HepG2 (cell line): Measurements from ENCODE around the gene PTPRD.

Source experiments
- AGO1 ChIP-seq: fragments of 200-400 bp; formaldehyde crosslinking; IDR thresholded peaks from 2 replicates; pipeline ENCODE4 v1.6.1; 2017; ENCODE audit warnings: mild to moderate bottlenecking, low read depth, low read length, moderate library complexity; ENCODE audit not compliant: poor library complexity, severe bottlenecking
- CC2D1A ChIP-seq: sonication (generic); formaldehyde crosslinking; IDR thresholded peaks from 2 replicates; pipeline ENCODE4 v1.8.1; 2023; ENCODE audit warnings: mild to moderate bottlenecking, missing genetic modification reagents
- CTCF ChIP-seq: sonication (generic); formaldehyde crosslinking; IDR thresholded peaks from 2 replicates; pipeline ENCODE4 v1.5.0; 2020; ENCODE audit warnings: mild to moderate bottlenecking, missing genetic modification reagents, moderate library complexity
- FOSL2 ChIP-seq: sonication (generic); formaldehyde crosslinking; IDR thresholded peaks from 2 replicates; pipeline ENCODE4 v1.4.0; 2020; ENCODE audit warnings: missing genetic modification reagents
- FOXA1 ChIP-seq, 2 experiments: fragments of 450-650 bp in 1 of 2; sonication (generic) in 1 of 2; formaldehyde crosslinking in 1 of 2; IDR thresholded peaks; 2 replicates each; pipeline versions ENCODE4 v1.4.0 to v1.6.1; 2016 to 2020; ENCODE audit warnings: missing genetic modification reagents in 1 of 2
- GLMP ChIP-seq: sonication (generic); formaldehyde crosslinking; IDR thresholded peaks from 2 replicates; pipeline ENCODE4 v1.9.0; 2021; ENCODE audit warnings: missing genetic modification reagents, mild to moderate bottlenecking, borderline replicate concordance
- MAFG ChIP-seq: sonication (generic); formaldehyde crosslinking; IDR thresholded peaks from 2 replicates; pipeline ENCODE4 v1.5.1; 2020; ENCODE audit warnings: mild to moderate bottlenecking, missing genetic modification reagents
- NFIC ChIP-seq: IDR thresholded peaks from 2 replicates; pipeline ENCODE4 v1.6.1; 2012; ENCODE audit warnings: mild to moderate bottlenecking, low read length, inconsistent platforms
- PRPF4 ChIP-seq: fragments of 200-400 bp; formaldehyde crosslinking; IDR thresholded peaks from 2 replicates; pipeline ENCODE4 v1.6.1; 2016; ENCODE audit warnings: low read length, low read depth; ENCODE audit not compliant: poor library complexity, severe bottlenecking
- RNF219 ChIP-seq: sonication (generic); formaldehyde crosslinking; IDR thresholded peaks from 2 replicates; pipeline ENCODE4 v1.5.0; 2020; ENCODE audit warnings: mild to moderate bottlenecking, missing genetic modification reagents
- ZBTB34 ChIP-seq: sonication (generic); formaldehyde crosslinking; IDR thresholded peaks from 2 replicates; pipeline ENCODE4 v1.8.0; 2022; ENCODE audit warnings: mild to moderate bottlenecking, missing genetic modification reagents
- ZBTB4 ChIP-seq: sonication (generic); formaldehyde crosslinking; IDR thresholded peaks from 2 replicates; pipeline ENCODE4 v1.4.0; 2020; ENCODE audit warnings: missing genetic modification reagents, mild to moderate bottlenecking, borderline replicate concordance
- ZBTB43 ChIP-seq: sonication (generic); formaldehyde crosslinking; conservative IDR thresholded peaks from 2 replicates; pipeline ENCODE4 v1.4.0; 2020; ENCODE audit warnings: missing genetic modification reagents
- ZFP82 ChIP-seq: sonication (generic); formaldehyde crosslinking; IDR thresholded peaks from 2 replicates; pipeline ENCODE4 v1.5.1; 2020; ENCODE audit warnings: mild to moderate bottlenecking, missing genetic modification reagents, borderline replicate concordance

GRCh38 chr9:10265153-10265631 lies 347.6 kb downstream of the PTPRD start:
- no peak for TF ChIP-seq AGO1
- no peak for TF ChIP-seq FOSL2 (CRISPR knock-in tag)
- TF ChIP-seq CTCF = no peak
- no peak for TF ChIP-seq ZBTB34 (CRISPR knock-in tag)
- no peak for TF ChIP-seq ZBTB4 (CRISPR knock-in tag)
- TF ChIP-seq MAFG (CRISPR knock-in tag) = no peak
- no peak for TF ChIP-seq NFIC
- no peak for TF ChIP-seq ZBTB43 (CRISPR knock-in tag)
- TF ChIP-seq RNF219 (CRISPR knock-in tag) = no peak
- TF ChIP-seq PRPF4 = no peak
- no peak for TF ChIP-seq CC2D1A (CRISPR knock-in tag)
- TF ChIP-seq FOXA1 (IDR thresholded peaks at IDR 0.05) = no peak
- no peak for TF ChIP-seq FOXA1 (CRISPR knock-in tag; IDR thresholded peaks at IDR 0.05)
- no peak for TF ChIP-seq ZFP82
- TF ChIP-seq GLMP = no peak
